HepG2 (cell line): Measurements from ENCODE around the gene HDGFL2. TPM values are rescaled to one million over a fixed set of nuclear protein-coding genes. Genes with fewer than 3 reads are reported as not detected.

Experiments used
- HNRNPH1 ChIP-seq: fragments of 200-400 bp; formaldehyde crosslinking; optimal IDR thresholded peaks from 2 replicates; pipeline ENCODE3; 2017; ENCODE audit warnings: mild to moderate bottlenecking, low read depth, low read length
- HNRNPUL1 ChIP-seq: fragments of 200-400 bp; formaldehyde crosslinking; IDR thresholded peaks from 2 replicates; pipeline ENCODE4 v1.6.1; 2017; ENCODE audit warnings: low read depth, mild to moderate bottlenecking, low read length, moderate library complexity
- ZNF609 ChIP-seq: sonication (generic); formaldehyde crosslinking; IDR thresholded peaks from 2 replicates; pipeline ENCODE4 v1.4.0; 2020; ENCODE audit warnings: mild to moderate bottlenecking, missing genetic modification reagents, borderline replicate concordance
- polyA plus RNA-seq, 8 experiments: library from polyadenylated mRNA; depleted of rRNA in 3 of 8; stranded (reverse) in 7 of 8; unstranded in 1 of 8; fragments of >200 nt; fragmentation: Illumina TruSeq in 4 of 8; extraction: Trizol in 4 of 8; gene quantifications; 2 replicates each; pipeline versions ENCODE4 v1.2.1 to v1.2.3, GENCODE V29; 2011 to 2016; ENCODE audit warnings: low read depth in 4 of 8, missing spikeins in 1 of 8, mixed read lengths in 1 of 8; ENCODE audit not compliant: insufficient read depth in 1 of 8
- total RNA-seq, 5 experiments: library from RNA; depleted of rRNA; stranded (reverse); fragments of >200 nt; fragmentation: Illumina TruSeq; extraction: Trizol; gene quantifications; 2 replicates each; pipeline ENCODE4 v1.2.3, GENCODE V29; 2016; ENCODE audit warnings: low read depth in 1 of 5
- TF ChIP-seq, protein P1 (sequence below): sonication (generic); formaldehyde crosslinking; IDR thresholded peaks from 2 replicates; pipeline ENCODE4 v1.4.0; 2020; ENCODE audit warnings: mild to moderate bottlenecking, missing genetic modification reagents
- TF ChIP-seq, protein P2 (sequence below): sonication (generic); formaldehyde crosslinking; IDR thresholded peaks from 2 replicates; pipeline ENCODE4 v1.5.0; 2020; ENCODE audit warnings: mild to moderate bottlenecking, missing genetic modification reagents, borderline replicate concordance

HDGFL2 gene
- total and polyA plus RNA-seq, 2 of the 13 experiments (the other 11 are each of a cell fraction or from before 2014, with no cell fraction given) = 20.0 to 51.1 TPM

DNA sequence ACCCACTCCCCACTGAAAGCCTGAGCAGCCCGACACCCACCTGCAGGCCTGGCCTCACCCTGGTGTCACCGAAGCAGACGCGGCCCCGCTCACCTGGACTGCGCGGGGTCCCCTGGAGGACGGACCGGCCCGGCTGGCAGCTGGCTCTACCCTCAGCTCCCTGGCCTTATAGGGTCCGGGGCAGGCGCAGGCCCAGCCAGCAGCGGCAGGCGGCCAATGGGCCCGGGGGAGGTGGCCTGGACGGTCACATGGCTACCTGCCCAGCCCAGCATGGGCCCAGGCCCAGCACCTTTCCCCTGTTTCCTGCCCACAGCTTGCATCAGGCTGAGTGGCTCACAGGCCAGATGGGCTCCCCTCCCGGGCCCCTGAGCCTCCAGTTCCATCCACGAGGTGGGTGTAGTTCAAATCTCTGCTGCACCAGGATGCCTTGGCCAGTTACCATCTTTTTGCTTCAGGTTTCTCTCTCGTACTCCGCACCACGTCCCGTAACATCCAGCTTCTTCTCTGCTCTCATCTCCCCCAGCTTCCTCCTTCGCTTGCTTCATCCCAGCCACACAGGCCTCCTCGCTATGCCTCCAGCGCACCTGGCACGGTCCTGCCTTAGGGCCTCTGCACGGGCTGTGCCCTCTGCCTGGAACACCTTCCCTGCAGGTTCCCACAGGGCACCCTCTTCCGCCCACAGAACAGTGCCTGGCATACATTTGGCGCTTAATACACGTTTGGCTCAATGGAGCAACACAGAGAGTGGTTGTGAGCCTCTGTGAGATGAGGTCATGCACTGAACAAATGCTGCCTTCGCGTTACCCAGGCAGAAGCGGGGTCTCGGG, 46.5 kb downstream of the HDGFL2 start, which contains the start of gene PLIN4 (continued):
- TF ChIP-seq, protein P1, sequence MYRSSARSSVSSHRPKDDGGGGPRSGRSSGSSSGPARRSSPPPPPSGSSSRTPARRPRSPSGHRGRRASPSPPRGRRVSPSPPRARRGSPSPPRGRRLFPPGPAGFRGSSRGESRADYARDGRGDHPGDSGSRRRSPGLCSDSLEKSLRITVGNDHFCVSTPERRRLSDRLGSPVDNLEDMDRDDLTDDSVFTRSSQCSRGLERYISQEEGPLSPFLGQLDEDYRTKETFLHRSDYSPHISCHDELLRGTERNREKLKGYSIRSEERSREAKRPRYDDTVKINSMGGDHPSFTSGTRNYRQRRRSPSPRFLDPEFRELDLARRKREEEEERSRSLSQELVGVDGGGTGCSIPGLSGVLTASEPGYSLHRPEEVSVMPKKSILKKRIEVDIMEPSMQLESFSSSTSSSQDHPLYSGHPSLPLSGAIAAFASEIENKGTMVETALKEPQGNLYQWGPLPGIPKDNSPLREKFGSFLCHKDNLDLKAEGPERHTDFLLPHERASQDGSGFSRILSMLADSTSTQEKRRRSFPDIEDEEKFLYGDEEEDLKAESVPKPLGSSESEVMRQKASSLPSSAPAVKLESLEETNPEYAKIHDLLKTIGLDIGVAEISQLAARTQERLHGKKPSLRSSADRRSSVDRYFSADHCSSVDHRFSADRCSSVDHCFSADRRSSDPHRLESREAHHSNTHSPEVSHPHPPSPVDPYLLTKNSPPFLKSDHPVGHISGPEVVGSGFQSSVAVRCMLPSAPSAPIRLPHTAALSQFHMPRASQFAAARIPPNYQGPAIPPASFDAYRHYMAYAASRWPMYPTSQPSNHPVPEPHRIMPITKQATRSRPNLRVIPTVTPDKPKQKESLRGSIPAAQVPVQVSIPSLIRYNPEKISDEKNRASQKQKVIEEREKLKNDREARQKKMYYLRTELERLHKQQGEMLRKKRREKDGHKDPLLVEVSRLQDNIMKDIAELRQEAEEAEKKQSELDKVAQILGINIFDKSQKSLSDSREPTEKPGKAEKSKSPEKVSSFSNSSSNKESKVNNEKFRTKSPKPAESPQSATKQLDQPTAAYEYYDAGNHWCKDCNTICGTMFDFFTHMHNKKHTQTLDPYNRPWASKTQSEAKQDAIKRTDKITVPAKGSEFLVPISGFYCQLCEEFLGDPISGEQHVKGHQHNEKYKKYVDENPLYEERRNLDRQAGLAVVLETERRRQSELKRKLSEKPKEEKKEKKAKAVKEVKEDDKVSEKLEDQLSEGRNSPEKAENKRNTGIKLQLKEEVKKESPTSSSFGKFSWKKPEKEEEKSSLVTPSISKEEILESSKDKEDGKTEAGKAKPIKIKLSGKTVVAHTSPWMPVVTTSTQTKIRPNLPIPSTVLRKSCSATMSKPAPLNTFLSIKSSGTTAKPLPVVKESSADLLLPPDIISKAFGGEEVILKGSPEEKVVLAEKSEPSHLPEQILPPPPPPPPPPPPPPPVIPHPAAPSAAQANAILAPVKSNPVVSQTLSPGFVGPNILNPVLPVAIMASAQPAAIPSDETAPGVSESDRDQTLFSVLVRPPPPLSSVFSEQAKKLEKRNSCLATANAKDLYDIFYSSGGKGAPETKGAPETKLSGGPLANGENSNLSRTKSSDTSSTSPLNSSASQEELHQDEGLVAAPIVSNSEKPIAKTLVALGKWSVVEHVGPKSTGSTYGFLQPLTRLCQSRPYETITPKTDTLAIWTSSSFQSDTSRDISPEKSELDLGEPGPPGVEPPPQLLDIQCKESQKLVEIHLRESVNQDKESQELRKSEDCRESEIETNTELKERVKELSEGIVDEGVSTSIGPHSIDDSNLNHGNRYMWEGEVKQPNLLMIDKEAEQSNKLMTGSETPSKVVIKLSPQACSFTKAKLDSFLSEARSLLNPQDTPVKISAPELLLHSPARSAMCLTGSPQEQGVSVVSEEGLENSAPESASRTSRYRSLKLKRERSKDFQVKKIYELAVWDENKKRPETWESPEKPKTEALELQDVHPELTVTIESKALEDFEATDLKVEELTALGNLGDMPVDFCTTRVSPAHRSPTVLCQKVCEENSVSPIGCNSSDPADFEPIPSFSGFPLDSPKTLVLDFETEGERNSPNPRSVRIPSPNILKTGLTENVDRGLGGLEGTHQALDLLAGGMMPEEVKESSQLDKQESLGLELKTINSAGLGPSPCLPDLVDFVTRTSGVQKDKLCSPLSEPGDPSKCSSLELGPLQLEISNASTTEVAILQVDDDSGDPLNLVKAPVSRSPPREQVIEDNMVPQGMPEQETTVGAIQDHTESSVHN (CRISPR knock-in tag) = no peak
- TF ChIP-seq ZNF609 (CRISPR knock-in tag) = no peak
- no peak for TF ChIP-seq HNRNPUL1
- TF ChIP-seq HNRNPH1 = no peak
- TF ChIP-seq, protein P2, sequence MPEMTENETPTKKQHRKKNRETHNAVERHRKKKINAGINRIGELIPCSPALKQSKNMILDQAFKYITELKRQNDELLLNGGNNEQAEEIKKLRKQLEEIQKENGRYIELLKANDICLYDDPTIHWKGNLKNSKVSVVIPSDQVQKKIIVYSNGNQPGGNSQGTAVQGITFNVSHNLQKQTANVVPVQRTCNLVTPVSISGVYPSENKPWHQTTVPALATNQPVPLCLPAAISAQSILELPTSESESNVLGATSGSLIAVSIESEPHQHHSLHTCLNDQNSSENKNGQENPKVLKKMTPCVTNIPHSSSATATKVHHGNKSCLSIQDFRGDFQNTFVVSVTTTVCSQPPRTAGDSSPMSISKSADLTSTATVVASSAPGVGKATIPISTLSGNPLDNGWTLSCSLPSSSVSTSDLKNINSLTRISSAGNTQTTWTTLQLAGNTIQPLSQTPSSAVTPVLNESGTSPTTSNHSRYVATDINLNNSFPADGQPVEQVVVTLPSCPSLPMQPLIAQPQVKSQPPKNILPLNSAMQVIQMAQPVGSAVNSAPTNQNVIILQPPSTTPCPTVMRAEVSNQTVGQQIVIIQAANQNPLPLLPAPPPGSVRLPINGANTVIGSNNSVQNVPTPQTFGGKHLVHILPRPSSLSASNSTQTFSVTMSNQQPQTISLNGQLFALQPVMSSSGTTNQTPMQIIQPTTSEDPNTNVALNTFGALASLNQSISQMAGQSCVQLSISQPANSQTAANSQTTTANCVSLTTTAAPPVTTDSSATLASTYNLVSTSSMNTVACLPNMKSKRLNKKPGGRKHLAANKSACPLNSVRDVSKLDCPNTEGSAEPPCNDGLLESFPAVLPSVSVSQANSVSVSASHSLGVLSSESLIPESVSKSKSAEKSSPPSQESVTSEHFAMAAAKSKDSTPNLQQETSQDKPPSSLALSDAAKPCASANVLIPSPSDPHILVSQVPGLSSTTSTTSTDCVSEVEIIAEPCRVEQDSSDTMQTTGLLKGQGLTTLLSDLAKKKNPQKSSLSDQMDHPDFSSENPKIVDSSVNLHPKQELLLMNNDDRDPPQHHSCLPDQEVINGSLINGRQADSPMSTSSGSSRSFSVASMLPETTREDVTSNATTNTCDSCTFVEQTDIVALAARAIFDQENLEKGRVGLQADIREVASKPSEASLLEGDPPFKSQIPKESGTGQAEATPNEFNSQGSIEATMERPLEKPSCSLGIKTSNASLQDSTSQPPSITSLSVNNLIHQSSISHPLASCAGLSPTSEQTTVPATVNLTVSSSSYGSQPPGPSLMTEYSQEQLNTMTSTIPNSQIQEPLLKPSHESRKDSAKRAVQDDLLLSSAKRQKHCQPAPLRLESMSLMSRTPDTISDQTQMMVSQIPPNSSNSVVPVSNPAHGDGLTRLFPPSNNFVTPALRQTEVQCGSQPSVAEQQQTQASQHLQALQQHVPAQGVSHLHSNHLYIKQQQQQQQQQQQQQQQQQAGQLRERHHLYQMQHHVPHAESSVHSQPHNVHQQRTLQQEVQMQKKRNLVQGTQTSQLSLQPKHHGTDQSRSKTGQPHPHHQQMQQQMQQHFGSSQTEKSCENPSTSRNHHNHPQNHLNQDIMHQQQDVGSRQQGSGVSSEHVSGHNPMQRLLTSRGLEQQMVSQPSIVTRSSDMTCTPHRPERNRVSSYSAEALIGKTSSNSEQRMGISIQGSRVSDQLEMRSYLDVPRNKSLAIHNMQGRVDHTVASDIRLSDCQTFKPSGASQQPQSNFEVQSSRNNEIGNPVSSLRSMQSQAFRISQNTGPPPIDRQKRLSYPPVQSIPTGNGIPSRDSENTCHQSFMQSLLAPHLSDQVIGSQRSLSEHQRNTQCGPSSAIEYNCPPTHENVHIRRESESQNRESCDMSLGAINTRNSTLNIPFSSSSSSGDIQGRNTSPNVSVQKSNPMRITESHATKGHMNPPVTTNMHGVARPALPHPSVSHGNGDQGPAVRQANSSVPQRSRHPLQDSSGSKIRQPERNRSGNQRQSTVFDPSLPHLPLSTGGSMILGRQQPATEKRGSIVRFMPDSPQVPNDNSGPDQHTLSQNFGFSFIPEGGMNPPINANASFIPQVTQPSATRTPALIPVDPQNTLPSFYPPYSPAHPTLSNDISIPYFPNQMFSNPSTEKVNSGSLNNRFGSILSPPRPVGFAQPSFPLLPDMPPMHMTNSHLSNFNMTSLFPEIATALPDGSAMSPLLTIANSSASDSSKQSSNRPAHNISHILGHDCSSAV (CRISPR knock-in tag) = no peak
